Activated CD4-positive, alpha-beta T cell treated with anti-CD3 and anti-CD28 coated beads for 24 hours (primary cell): ENCODE results near the gene ATP10A.
A peak's percentile ranks its signal among the peaks of the same experiment; 100 is the strongest.

ENCODE experiments used
- DNase-seq, 2 donors: peaks; one replicate each; pipeline ENCODE4 v3.0.0-alpha.2; 2020; ENCODE audit warnings: low read depth in 2 of 2

ATP10A gene

DNA sequence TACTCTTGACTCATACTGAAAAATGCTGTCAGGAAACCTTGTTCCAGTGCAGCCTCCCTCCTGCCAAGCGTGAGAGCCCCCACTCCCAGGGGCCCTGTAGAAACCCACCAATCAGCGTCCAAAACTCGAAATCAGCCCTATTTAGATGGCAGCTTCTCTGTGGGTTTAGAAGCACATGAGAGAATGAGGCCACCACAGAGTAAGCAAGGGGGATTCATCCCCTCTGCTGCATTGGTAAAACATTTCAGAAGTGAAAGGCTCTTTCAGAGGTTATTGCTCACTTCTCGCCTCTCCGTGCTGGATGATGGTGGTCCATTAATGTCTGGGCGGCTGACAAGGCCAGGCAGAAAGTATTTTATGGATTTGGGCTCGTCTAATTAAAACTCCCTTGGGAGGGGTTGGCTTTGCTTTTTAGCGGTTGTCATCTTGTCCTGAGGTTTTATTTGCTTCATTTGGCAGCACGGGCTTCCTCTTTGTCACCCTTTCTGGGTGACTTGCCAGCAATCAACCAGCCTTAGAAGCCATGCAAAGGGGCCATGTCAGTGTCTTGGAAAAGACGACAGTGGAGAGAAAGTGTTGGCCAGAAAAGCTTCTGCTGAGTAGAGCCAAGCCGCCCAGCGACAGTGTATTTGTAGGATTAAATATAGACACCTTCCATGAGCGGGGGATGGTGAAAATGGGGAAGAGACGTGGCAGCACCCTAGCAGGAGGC lies 145.5 kb downstream of the ATP10A start:
- no peak for DNase-seq

DNA sequence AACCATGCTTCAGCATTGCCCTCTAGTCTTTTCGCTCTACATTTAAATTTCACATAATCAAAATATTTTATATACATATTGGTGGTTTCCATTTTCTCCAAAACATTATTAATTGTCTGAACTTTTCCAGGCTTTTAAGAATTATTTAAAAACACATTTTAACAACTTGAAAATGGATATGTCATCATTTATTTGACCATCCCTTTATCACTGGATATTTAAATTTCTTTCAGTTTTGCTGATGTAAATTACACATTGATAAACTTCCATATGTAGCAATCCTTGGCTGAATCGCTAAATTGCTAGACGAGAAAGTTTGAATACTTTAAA lies 146.0 kb downstream of the ATP10A start:
- DNase-seq, result no peak

DNA sequence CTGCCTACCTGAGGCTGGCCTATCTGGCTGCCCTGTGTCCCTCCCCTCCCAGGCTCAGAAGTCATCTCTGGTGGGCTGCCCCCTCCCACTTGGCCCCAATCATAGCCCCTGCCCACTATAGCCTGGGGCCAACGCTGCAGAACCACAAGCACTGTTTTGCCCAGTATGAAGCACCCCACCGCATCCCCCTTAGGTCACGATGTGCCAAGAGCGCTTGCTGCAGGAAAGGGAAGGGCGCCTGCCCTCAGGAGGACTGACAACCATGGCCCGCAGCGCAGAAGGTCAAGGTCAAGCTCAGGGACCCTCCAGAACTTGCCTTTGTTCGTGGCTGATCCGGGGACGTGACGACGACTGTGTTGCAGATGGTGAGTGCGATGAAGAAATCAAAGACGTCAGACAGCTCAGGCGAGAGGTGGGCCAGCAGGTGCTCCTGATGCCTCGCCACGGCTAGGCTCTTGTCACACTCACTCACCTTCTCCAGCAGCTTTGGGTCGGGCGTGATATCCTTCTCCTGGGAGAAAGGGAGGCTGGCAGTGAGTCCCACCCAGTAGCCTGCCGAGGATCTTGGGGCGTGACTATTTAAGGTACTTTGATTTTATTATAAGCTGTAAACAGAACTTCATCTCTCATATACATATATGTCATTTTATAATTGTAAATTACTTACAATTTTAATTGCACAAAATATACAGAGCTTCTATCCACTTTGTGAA lies 146.6 kb downstream of the ATP10A start:
- no peak for DNase-seq

DNA sequence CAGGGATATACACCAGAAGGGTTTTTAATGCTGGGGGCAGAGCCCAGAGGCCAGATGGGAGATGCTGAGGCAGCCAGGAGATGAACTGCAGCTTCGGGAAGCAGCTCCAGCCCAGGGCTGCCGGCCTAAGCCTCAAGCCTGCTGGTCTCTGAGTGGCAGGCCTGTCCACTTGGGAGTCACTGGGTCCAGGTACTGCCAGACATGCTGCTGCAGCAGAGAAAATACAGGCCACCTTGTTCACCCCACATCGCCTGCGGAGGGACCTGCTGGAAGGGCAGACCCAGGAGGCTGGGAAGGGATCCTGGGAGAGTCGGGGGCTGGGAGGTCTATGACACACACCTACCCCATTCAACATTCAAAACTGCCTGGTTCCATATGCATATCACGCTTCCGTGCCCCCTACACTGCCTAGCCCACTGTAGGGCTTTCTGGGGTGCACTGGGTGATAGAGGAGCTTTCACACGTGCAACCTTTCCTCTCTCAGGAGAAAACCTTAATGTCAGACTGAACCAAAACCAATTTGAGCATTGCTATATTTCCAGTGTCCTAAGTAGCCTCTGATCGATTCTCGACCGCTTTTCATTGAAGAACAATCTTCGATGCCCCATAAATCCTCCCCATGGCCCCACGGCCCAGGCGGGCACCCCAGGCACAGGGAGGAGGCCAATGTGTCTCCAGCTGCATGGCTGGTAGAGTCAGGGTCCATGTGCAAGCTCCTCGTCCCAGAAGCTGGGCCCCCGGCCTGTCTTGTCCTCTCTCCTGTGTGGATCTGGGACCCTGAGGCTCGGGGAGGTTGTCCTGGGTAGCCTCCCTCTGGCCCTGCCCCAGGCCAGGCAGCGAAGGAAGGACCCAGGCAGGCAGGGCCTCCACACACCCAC lies 147.4 kb downstream of the ATP10A start:
- DNase-seq, result no peak

DNA sequence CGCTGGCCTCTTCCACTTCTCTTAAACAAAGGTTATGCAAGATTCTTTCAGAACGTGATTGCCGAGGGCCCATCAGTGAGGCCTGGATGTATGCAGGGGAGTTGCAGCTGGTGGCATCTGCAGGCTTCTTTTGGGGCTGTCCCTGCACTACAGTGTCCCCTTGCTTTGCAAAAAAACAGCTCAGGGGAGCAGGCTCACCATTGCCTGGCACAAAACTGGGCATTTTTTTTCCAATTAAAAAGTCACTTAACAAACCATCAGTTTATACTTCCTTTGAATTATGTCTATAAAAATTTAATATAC lies 148.6 kb downstream of the ATP10A start:
- DNase-seq, result no peak

DNA sequence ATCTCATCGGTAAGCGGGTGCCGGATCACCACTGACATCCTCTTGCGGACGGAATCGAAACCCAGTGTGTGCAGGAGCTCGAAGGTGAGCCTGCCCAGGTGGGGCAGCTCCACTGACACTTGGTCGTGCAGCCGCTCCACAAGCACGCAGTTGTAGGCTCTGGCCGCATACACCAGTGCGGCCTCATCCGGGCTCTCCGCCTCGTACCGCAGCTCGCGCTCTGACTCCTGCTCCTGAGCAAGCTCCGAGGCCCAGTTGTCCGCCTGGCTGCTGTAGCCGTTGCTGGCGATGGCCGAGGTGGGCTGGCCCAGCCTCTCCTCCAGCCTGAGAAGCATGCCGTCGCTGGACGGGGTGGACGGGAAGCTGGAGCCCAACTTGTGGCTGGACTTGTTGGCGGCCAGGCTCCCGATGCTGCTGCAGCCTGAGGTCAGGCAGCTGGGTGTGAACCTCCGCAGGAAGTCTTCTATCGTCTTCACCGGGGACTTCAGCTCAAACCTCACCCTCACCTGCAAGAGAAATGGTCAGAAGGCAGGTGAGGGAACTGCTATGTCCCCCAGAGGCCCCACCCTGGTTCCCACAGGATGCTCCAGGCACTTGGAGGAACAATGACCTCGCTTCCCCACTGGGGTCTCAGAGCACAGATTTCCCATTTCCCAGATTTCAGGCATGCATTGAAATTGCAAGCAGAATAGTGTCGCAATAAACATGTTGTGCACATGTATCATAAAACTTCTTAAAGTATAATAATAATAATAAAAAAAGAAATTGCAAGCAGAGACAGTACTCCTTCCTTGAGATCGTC lies 149.2 kb downstream of the ATP10A start:
- DNase-seq, result no peak

DNA sequence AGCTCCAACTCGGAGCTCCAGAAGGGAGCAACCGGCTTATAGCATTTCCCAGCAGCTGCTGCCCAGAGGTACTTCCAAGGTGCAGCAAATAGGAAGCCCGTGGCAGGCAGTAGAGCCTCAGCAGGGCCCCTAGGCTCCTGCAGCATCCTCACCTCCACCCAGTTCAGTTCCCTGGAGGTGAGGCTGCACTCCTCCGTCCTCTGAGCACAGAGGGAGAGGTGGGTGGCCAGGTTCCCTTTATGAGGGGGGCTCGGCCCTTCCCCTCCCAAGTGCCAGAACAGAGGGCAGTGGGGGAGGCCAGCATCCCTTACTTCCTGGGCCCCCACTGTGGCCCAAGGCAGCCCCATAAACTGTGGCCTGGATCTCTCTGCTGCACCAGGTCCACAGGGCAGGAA lies 150.2 kb downstream of the ATP10A start:
- DNase-seq, result no peak

DNA sequence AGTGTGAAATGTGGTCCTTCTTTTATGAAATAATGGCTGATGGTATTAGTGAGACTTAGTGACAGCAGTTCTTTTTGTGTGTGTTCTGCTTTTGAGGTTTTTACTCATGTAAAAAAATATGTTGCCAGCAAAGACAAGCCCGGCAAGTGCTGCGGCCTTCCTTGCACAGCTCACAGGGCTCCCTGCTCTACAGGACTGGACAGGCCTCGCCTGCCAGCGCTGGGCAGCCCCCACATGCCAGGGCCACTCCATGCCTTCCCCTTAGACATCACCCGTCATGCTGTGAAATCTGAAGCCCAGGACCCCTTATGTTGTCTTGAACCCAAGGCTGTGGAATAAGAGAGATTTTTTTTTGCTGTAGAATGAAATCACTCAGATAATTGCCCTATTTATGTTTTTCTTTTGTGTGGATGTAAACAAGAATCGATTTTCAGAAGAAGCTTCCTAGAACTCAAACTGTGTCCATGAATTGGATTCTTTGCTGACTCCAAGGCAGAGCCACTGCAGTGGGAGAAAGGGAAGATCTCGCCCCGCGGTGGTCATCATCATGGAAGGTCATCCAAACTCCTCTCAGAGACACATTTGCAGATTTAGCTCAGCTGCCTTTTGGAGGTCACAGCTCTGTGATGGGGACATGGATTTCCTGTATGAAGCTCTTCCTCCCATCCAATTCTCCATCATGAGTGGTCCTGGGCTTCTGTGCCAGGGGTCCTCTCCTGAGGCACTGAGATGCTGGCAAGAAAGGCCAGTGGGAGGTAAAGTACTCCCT lies 150.8 kb downstream of the ATP10A start:
- no peak for DNase-seq

DNA sequence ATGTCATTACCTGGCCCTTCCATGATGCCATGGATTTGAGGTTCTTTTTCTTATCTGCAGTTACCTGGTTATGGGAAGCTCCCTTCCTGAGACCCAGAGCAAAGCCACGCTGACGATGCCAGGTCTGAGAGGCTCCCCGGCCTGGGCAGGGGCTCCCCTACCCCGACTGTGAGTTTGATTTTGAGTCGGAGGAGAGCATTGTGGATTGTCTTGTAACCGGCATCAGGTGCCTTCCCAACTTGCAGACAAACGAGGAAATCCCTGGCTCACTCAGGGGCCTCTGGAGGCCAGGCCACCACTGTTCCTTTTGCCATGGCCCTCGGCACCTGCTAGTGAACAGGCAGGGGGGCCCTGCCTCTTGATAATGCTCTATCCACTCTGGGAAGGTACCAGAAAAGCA lies 151.4 kb downstream of the ATP10A start:
- DNase-seq, result no peak

DNA sequence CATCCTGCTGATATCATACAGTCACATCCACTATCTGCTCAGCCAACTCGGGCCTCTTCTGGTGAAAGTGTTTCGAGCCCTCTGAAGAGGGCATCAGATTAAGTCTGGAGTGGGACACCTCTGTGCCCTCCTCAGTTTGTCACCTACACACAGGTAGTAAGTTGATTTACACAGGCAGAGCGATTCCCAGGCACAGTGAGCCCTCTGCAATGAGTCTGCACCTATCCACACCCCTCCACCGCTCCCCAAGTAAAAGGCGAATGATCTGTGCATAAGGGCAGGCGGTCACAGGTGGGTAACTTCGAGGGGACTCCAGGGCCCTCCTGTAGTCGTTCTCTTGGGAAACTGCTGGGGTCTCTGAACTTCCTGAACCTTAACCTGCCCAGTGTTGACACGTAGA lies 152.0 kb downstream of the ATP10A start:
- DNase-seq, result no peak

DNA sequence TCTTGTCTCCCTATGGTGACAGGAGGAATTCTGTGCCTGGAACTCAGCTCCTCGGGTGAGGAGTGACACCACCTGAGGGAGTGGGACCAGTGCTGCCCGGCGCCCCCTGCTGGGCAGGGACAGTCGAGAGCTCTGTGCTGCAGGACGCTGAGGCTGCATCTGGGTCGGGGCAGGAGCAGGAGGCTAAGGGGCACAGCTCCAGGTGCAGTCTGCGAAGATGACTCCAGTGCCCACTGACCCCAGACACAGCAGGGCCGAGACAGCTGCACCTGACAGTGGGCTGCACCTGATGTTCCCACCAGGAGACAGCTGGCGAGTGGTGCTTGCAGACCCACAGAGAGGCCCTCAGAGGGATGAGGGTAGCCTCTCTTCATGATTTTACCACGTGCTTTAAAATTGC lies 152.9 kb downstream of the ATP10A start:
- DNase-seq, result peak; percentile 28 to 39

DNA sequence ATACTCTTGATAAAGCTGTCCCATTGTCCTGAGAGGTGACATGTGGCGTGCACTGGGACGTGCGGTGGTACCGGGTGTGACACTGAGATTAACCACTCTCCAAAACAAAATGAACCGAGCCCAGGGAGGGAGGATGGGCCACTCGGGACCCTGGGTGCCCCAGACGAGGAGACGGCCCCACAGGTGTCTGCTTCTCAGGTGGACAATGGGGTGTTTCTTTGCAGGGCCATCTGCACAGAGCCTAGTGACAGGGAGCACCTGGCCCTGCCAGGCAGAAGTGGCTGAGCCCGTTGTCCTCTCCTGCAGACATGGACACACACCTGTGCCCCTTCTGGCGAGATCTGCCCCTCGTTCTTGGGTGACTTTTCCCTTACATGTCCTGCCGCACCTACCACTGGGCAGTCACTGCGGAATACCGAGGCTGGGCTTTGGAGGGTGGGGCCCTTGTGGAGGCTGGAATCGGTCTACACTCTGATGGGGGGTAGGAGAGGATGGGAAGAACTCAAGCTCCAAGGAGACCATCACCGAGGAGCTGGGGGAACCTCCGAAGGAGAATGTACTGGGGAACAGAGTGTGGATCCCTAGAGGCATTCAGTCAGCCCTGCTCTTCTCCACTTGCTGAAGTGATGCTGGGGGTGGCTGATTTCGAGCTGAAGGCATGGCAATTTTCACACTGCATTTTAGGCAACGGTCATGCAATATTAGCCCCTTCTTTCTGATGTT lies 153.5 kb downstream of the ATP10A start:
- no peak for DNase-seq

DNA sequence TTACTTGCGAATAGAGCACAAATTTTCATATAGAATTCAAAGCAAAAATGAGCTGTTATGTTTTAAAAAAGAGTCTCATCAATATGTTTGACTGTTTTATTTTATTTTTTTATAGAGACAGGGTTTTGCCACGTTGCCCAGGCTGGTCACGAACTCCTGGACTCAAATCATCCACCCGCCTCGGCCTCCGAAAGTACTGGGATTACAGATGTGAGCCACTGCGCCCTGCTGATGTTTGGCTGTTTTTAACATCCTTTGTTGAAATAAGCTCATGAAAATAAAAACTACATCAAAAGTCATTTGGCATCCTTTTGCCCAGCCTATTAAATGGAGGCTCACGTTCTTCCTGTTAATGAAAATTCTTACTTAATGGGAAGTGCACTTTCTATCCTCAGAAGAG lies 154.7 kb downstream of the ATP10A start:
- DNase-seq, result no peak

DNA sequence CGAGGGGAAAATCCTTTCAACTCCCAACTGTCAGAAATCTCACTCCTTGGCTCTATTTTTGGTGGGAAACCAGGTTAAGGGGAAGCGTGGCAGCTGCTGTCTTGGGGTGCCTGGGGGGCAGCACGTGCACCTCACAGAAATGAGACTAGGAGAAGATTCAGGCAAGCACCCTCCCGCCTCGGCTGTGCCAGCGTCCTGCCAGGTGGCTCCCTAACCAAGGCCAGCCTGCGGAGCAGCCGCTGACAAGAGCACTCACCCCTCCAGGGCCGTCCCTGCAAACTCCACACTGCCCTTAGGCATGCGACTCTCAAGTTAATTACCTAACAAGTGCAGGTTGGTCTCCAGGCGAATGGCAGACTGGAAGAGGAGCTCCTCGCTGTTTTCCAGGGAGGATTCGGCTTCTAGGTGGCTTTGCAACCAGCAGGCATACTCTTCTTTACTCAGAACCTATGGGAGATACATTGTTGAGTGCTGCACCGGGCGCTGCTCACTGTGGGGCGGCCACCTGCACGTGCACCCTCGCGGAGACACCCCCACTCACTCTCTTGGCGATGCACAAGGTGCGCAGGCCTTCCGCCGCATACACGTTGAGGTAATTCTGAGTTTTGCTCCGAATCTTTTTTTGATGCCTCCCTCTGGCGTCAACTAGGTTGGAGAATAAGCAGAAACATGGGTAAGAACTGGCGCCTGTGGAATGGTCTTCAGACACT lies 155.3 kb downstream of the ATP10A start:
- no peak for DNase-seq

DNA sequence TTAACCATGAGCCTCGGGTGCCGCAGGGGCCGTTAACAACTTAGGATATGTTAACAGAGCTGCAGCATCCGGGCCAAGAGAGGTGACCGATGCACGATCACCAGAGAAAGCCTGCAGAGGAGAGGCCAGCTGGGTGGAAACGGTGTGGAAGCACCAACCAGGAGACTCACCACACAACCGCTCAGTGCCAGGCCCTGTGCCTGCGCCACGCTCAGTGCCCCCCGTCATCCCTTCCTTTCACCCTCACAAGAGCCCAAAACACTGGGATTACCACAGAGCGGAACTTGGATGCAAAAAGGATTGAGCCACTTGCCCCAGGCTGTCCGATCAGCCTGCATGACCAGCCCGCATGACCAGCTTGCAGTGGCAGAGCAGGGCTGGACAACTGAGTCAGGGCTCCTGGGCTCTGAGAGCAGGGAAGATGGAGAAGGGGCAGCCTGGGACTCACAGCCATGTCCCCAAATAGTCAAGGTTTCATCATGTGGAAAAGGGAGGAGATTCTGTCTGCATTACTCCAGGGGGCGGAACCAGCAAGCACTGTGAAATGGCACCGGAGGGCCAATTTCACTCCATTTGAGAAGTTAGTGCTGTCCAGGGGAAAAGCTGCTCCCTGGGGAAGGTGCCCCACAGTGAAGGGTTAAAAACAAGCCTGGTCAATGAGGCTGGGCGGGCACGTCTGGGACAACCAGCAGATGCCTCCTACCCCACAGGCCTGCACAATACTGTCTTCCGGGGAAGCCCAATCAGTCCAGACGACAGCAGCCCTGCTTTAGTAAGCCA lies 156.8 kb downstream of the ATP10A start:
- no peak for DNase-seq

DNA sequence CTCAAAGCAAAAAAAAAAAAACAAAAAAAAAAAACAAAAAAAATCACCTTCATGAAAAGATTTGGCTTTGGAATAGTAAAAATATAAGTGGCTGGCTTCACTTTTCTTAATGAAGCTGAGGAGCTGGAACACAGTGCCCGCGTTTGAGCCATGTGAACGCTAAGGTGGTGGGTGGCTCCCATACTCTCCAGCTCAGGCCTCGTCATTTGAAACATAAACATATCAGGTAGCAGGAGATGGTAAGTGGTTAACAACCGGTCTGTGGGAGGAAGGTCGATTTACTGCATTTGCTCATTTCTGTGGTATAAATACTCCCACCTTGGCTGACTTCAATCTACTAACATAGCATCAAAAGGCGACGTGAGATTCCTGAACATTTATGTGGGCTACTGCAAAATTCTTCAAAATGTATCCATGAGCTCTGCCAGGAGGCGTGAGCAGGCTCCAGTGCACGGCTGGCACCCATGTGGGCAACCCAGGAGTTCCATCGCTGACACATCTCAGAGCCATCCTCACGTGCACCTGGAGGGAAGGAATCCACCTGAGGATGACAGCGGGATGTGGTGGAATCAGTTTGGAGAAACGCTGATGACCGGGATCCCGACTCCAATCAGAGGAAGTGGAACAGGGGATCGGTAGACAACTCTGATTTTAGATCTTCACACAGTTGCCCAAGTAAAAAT lies 157.6 kb downstream of the ATP10A start:
- DNase-seq, result no peak

DNA sequence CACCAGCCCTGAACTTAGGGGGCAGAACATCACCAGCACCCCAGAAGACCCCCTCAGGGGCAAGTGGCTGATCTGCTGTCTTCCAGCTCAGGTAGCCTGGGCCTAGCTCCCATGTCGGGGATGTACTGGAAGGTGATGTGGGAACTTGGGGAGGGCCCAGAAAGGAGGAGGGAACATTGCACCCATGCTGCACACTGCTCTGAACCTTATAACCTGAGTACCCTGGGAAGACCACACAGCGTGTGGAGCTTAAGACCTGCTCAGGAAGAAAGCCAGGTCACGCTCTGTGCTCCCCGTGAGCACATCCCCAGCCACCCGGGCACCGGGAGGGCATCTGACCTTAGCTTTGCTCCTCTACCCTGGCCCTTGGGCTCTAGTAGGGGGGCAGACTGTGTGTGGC lies 159.4 kb downstream of the ATP10A start:
- DNase-seq, result no peak

DNA sequence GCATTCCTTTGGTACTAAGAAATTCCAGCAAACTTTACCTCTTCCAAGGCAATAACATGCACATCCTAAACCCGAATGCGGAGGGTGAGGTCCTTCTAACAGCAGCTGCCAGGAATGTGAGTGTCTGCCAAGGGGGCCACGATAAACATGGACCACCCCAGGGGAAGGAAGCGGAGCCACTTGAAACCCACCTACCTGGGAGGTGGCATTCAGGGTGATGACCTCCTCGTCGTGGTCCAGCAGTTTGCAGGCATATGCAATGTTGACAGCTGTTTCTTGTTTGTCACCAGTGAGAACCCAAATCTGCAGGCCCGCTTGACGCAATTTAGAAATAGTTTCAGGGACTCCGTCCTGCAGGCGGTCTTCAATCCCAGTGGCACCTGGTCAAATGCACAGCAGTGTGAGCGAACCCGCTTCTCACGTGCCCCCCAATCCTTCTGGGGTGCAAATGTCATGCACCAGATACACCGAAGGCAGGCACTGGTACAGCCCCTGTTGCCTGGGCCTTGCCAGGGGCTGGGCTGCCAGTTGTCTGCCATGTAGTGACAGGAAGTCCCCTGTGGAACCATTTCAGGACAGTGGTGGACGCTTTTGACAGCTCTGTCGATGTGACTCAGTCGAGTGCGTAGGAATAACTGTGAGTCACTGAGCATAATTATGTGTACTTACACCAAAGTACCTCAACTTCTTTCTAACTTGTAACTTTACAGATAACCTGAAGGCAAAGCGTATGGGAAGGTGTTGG lies 161.2 kb downstream of the ATP10A start:
- DNase-seq, result no peak
